ENCODE data around the gene P2RX3.

DNA sequence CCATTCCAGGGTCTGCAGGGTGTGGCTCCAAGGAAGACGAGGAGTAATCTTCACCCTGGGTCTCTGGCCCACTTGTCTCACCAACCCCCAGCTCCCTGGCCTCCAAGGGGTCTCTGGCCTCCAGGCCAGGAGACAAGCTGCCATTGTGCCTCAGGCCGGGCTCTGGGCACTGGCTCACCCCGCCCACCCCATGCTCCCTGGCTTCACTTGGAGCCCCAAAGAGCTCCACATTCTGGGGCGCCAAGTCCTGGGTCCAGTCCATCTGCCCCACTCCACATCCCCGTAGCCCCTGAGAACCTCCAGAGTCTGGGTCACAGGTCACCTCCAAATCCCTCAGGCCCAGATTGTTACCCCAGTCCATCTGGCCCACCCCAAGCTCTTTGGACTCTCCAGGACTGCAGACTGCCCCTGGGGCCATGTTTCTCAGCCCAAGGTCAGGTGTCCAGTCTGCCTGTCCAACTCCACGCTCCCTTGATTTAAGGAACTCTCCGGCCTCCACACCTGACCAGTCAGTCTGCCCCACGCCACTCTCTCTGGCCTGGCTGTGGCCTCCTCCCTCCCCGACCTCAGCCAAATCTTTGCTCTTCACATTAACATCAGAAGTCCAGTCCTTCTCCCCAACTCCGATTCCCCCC lies 29.6 kb upstream of the P2RX3 start:
- TF ChIP-seq CHD2 (IDR thresholded peaks at IDR 0.05; ENCODE audit: low read length) (no peak), SP1 (IDR thresholded peaks at IDR 0.05; ENCODE audit: low read depth, low read length) (no peak), SUZ12 (IDR thresholded peaks at IDR 0.05; ENCODE audit: low read length) (no peak), SIN3A (conservative IDR thresholded peaks at IDR 0.05 in 1 of 2, IDR thresholded peaks at IDR 0.05 in 1 of 2; ENCODE audit: low read depth in 1 of 2, low read length in 2 of 2) (no peak), MAFK (IDR thresholded peaks at IDR 0.05; ENCODE audit: low read depth, low read length) (no peak), SRF (IDR thresholded peaks at IDR 0.05; ENCODE audit: low read depth, low read length) (no peak), POLR2A (IDR thresholded peaks at IDR 0.05; ENCODE audit: control extremely low read depth in 1 of 2, low read depth in 2 of 2, low read length in 2 of 2) (no peak)
- TF ChIP-seq, protein P1, sequence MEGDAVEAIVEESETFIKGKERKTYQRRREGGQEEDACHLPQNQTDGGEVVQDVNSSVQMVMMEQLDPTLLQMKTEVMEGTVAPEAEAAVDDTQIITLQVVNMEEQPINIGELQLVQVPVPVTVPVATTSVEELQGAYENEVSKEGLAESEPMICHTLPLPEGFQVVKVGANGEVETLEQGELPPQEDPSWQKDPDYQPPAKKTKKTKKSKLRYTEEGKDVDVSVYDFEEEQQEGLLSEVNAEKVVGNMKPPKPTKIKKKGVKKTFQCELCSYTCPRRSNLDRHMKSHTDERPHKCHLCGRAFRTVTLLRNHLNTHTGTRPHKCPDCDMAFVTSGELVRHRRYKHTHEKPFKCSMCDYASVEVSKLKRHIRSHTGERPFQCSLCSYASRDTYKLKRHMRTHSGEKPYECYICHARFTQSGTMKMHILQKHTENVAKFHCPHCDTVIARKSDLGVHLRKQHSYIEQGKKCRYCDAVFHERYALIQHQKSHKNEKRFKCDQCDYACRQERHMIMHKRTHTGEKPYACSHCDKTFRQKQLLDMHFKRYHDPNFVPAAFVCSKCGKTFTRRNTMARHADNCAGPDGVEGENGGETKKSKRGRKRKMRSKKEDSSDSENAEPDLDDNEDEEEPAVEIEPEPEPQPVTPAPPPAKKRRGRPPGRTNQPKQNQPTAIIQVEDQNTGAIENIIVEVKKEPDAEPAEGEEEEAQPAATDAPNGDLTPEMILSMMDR (IDR thresholded peaks at IDR 0.05; ENCODE audit: control extremely low read depth in 1 of 3, insufficient read depth in 1 of 3, low read depth in 1 of 3, low read length in 3 of 3) = no peak

Measured in H1 (cell line).